ENCODE measurements around the gene SACM1L. TPM values are rescaled to one million over a fixed set of nuclear protein-coding genes. Genes with fewer than 3 reads are reported as not detected.
A peak's percentile ranks its signal among the peaks of the same experiment; 100 is the strongest.

SACM1L gene
- total RNA-seq = 10 to 100 TPM; 59.6 to 77.6 TPM
- polyA plus RNA-seq (ENCODE audit: insufficient read length in 2 of 2) = 10 to 100 TPM; 50.3 to 56.1 TPM
- long read RNA-seq, donor 1, transcript SACM1L-201 (20 exons, 3,723 nt) = major isoform, 11 of 20 reads
- long read RNA-seq, donor 1, partial matches to known transcripts = 6 of 20 reads
- long read RNA-seq, donor 1, other reads (novel, unspliced or antisense) = 0 of 20 reads
- long read RNA-seq, donor 2, partial matches to known transcripts = 0 of 1 reads
- long read RNA-seq, donor 2, other reads (novel, unspliced or antisense) = 0 of 1 reads
- long read RNA-seq, donor 3, partial matches to known transcripts = 0 of 4 reads
- long read RNA-seq, donor 3, other reads (novel, unspliced or antisense) = 0 of 4 reads
- long read RNA-seq, donor 4, partial matches to known transcripts = 23 of 30 reads
- long read RNA-seq, donor 4, other reads (novel, unspliced or antisense) = 0 of 30 reads

GRCh38 chr3:45688882-45689786, at the start of gene SACM1L:
Gene SACM1L (plus strand): TSS chr3:45689396. CDS start chr3:45689466, 70 bp downstream.
- peaks cover 2% of the 10 kb centered on the region for H3K36me3 ChIP-seq (ENCODE audit: control insufficient read depth, insufficient read depth, low read length)
- under 1% methylated on average over 81 of the region's 81 CpGs for WGBS (ENCODE audit: insufficient coverage)
- peaks cover 3% of the 10 kb centered on the region for H3K4me1 ChIP-seq (ENCODE audit: control insufficient read depth, insufficient read depth, low read length)
- H3K27me3 ChIP-seq (ENCODE audit: control insufficient read depth, insufficient read depth, low read length) = no peaks in the 10 kb centered on the region
- H3K9me3 ChIP-seq (ENCODE audit: control insufficient read depth, insufficient read depth, low read length) = no peaks in the 10 kb centered on the region
- H3K27ac ChIP-seq (ENCODE audit: low read depth, low read length) = peak within 1 kb of the TSS; percentile 84
- peak within 1 kb of the TSS; percentile 91 for H3K4me3 ChIP-seq (ENCODE audit: low read depth, low read length)
- peak; percentile 96 to 100 (median 98) for DNase-seq (ENCODE audit: low read depth in 4 of 6, low spot score in 6 of 6)

- Histone ChIP-seq H3K4me3 (ENCODE audit: low read depth, low read length) (no peak overlapping the region), H3K4me1 (ENCODE audit: control insufficient read depth, insufficient read depth, low read length) (peaks cover 21% of the 10 kb centered on the region), H3K36me3 (ENCODE audit: control insufficient read depth, insufficient read depth, low read length) (peaks cover 2% of the 10 kb centered on the region), H3K9me3 (ENCODE audit: control insufficient read depth, insufficient read depth, low read length) (no peaks in the 10 kb centered on the region), H3K27me3 (ENCODE audit: control insufficient read depth, insufficient read depth, low read length) (no peaks in the 10 kb centered on the region), H3K27ac (ENCODE audit: low read depth, low read length) (no peak overlapping the region)
- no CpG with 5 or more reads among the region's 1 CpG for WGBS (ENCODE audit: insufficient coverage)
- DNase-seq (ENCODE audit: low read depth in 4 of 6, low spot score in 6 of 6) = no peak
Measured at GRCh38 chr3:45640091-45640507, 49.1 kb upstream of the SACM1L start.

- no peak overlapping the region for H3K4me3 ChIP-seq (ENCODE audit: low read depth, low read length)
Measured at GRCh38 chr3:45640724-45641361, 48.4 kb upstream of the SACM1L start.

GRCh38 chr3:45641756-45642155, 47.4 kb upstream of the SACM1L start:
- 67% methylated on average over 1 of the region's 2 CpGs for WGBS (ENCODE audit: insufficient coverage)
- Histone ChIP-seq H3K4me3 (ENCODE audit: low read depth, low read length) (no peak overlapping the region), H3K9me3 (ENCODE audit: control insufficient read depth, insufficient read depth, low read length) (no peaks in the 10 kb centered on the region), H3K27ac (ENCODE audit: low read depth, low read length) (no peak overlapping the region), H3K36me3 (ENCODE audit: control insufficient read depth, insufficient read depth, low read length) (peaks cover 2% of the 10 kb centered on the region), H3K27me3 (ENCODE audit: control insufficient read depth, insufficient read depth, low read length) (no peaks in the 10 kb centered on the region), H3K4me1 (ENCODE audit: control insufficient read depth, insufficient read depth, low read length) (peaks cover 24% of the 10 kb centered on the region)
- DNase-seq (ENCODE audit: low read depth in 4 of 6, low spot score in 6 of 6) = no peak

More at GRCh38 chr3:45640724-45641361, 48.4 kb upstream of the SACM1L start:
- H3K4me1 ChIP-seq (ENCODE audit: control insufficient read depth, insufficient read depth, low read length) = peaks cover 21% of the 10 kb centered on the region
- H3K36me3 ChIP-seq (ENCODE audit: control insufficient read depth, insufficient read depth, low read length) = peaks cover 2% of the 10 kb centered on the region
- no peaks in the 10 kb centered on the region for H3K9me3 ChIP-seq (ENCODE audit: control insufficient read depth, insufficient read depth, low read length)
- WGBS (ENCODE audit: insufficient coverage) = 76% methylated on average over 2 of the region's 4 CpGs
- H3K27ac ChIP-seq (ENCODE audit: low read depth, low read length) = no peak overlapping the region
- no peak for DNase-seq (ENCODE audit: low read depth in 4 of 6, low spot score in 6 of 6)
- no peaks in the 10 kb centered on the region for H3K27me3 ChIP-seq (ENCODE audit: control insufficient read depth, insufficient read depth, low read length)

GRCh38 chr3:45642731-45643152, 46.5 kb upstream of the SACM1L start:
- H3K4me3 ChIP-seq (ENCODE audit: low read depth, low read length) = no peak overlapping the region
- no peaks in the 10 kb centered on the region for H3K9me3 ChIP-seq (ENCODE audit: control insufficient read depth, insufficient read depth, low read length)
- H3K4me1 ChIP-seq (ENCODE audit: control insufficient read depth, insufficient read depth, low read length) = peaks cover 24% of the 10 kb centered on the region
- H3K36me3 ChIP-seq (ENCODE audit: control insufficient read depth, insufficient read depth, low read length) = peaks cover 3% of the 10 kb centered on the region
- 57% methylated on average over 2 of the region's 6 CpGs for WGBS (ENCODE audit: insufficient coverage)
- H3K27me3 ChIP-seq (ENCODE audit: control insufficient read depth, insufficient read depth, low read length) = no peaks in the 10 kb centered on the region
- peak in 3 of 6 donors; percentile 20 to 70 (median 62) for DNase-seq (ENCODE audit: low read depth in 4 of 6, low spot score in 6 of 6)
- H3K27ac ChIP-seq (ENCODE audit: low read depth, low read length) = no peak overlapping the region

GRCh38 chr3:45644063-45644790, 45.0 kb upstream of the SACM1L start:
- Histone ChIP-seq H3K9me3 (ENCODE audit: control insufficient read depth, insufficient read depth, low read length) (no peaks in the 10 kb centered on the region), H3K4me1 (ENCODE audit: control insufficient read depth, insufficient read depth, low read length) (peaks cover 24% of the 10 kb centered on the region), H3K27ac (ENCODE audit: low read depth, low read length) (peak overlapping the region; percentile 27), H3K27me3 (ENCODE audit: control insufficient read depth, insufficient read depth, low read length) (no peaks in the 10 kb centered on the region), H3K4me3 (ENCODE audit: low read depth, low read length) (no peak overlapping the region), H3K36me3 (ENCODE audit: control insufficient read depth, insufficient read depth, low read length) (peaks cover 3% of the 10 kb centered on the region)
- no peak for DNase-seq (ENCODE audit: low read depth in 4 of 6, low spot score in 6 of 6)
- 76% methylated on average over 2 of the region's 11 CpGs for WGBS (ENCODE audit: insufficient coverage)

- H3K4me1 ChIP-seq (ENCODE audit: control insufficient read depth, insufficient read depth, low read length) = peaks cover 24% of the 10 kb centered on the region
- no peaks in the 10 kb centered on the region for H3K27me3 ChIP-seq (ENCODE audit: control insufficient read depth, insufficient read depth, low read length)
- 93% methylated on average over 4 of the region's 5 CpGs for WGBS (ENCODE audit: insufficient coverage)
- no peaks in the 10 kb centered on the region for H3K9me3 ChIP-seq (ENCODE audit: control insufficient read depth, insufficient read depth, low read length)
- peak overlapping the region; percentile 27 for H3K27ac ChIP-seq (ENCODE audit: low read depth, low read length)
- peaks cover 3% of the 10 kb centered on the region for H3K36me3 ChIP-seq (ENCODE audit: control insufficient read depth, insufficient read depth, low read length)
- no peak overlapping the region for H3K4me3 ChIP-seq (ENCODE audit: low read depth, low read length)
- no peak for DNase-seq (ENCODE audit: low read depth in 4 of 6, low spot score in 6 of 6)
Measured at GRCh38 chr3:45644791-45645201, 44.4 kb upstream of the SACM1L start.

GRCh38 chr3:45646051-45646585, 43.1 kb upstream of the SACM1L start:
- no peaks in the 10 kb centered on the region for H3K9me3 ChIP-seq (ENCODE audit: control insufficient read depth, insufficient read depth, low read length)
- DNase-seq (ENCODE audit: low read depth in 4 of 6, low spot score in 6 of 6) = no peak
- H3K4me1 ChIP-seq (ENCODE audit: control insufficient read depth, insufficient read depth, low read length) = peaks cover 19% of the 10 kb centered on the region
- WGBS (ENCODE audit: insufficient coverage) = 83% methylated on average over 2 of the region's 6 CpGs
- H3K27ac ChIP-seq (ENCODE audit: low read depth, low read length) = no peak overlapping the region
- no peak overlapping the region for H3K4me3 ChIP-seq (ENCODE audit: low read depth, low read length)
- no peaks in the 10 kb centered on the region for H3K27me3 ChIP-seq (ENCODE audit: control insufficient read depth, insufficient read depth, low read length)
- peaks cover 3% of the 10 kb centered on the region for H3K36me3 ChIP-seq (ENCODE audit: control insufficient read depth, insufficient read depth, low read length)
